ENCODE measurements around the gene PRRT1B. TPM values are rescaled to one million over a fixed set of nuclear protein-coding genes. Genes with fewer than 3 reads are reported as not detected.

PRRT1B gene
- total RNA-seq, 1 donor from 2014 or later, result not detected

DNA sequence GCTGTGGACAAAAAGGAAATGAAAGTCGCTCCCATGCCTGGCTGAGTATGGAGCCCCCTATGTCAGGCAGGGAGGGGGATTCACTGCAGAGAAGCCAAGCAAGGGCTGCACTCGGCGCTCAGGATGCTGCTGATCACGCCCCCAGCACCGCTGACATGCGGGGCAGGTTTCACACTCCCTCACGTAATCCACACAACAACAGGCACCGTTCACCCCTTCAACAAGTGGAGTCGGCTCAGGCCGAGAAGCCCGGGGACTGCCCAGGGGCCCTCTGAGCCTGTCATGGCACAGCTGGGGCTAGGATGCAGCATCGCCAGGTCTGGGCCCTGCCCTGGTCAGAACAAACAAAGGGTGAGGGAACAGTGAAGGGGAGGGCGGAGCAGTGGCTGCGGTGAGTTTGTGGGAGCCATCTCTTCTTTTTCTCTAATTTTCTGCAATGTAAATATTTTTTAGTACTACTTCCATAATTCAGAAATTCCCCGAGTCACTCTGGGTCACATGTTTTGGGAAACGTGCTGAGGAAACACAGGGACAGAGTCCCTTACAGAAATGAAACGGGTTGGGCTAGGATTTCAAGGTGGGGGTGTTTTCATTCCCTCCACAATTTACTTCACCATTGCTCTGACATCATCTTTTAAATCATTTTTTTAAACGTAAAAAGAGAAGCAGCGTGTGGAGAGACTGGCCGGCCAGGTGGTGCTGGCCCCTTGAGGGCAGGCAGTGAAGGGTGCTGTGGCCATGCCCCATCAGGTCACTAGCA lies 49.8 kb downstream of the PRRT1B start:
- no peak for DNase-seq (ENCODE audit: low read depth)

DNA sequence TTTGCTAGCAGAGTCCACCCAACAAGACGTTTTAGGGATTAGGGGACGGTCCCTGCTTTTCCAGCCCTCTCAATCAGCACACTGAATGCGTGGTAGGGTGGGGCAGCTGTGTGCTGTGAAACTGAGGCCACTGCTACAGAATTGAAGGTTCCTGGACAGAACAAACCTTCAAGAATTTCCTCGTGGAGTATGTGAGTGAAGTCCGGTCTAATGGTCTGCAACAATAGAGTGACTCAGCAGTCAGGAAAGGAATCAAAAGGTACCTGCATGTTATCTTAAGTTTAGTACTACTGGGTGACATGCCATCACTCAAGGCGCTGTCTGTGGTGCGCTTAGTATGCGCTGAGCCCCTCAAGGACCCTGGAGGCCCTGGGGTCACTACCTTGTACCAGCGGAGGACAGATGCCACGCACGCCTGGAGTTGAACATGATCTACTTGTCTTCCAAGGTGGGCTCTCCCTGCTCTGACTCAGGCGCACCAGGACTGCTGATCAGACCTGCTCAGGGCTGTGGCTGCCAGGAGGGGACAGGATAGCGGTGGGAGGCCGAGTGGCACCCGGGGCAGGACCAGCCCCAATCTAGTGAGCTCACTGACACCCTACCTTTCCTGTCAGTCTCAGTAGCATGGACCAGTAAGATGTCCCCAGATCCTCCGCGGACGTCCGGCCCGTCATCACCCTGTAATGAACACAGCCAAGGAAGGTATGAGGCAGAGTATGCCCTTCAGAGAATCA lies 50.5 kb downstream of the PRRT1B start:
- no peak for DNase-seq (ENCODE audit: low read depth)

DNA sequence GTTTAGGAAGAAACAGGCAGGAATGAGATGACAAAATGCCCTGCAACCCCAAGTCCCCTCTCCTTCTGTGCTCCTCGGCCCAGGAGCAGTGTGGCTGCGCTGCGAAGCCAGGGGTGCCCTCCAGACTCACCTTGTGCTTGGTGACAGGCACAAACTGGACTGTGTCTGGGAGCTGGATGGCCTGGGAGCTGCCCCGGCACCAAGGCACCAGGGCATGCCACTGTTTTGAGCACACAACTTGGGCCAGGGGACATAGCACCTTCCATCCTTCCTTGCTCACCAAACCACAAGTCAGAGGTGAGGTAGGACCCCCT lies 51.1 kb downstream of the PRRT1B start:
- DNase-seq (ENCODE audit: low read depth), result no peak

DNA sequence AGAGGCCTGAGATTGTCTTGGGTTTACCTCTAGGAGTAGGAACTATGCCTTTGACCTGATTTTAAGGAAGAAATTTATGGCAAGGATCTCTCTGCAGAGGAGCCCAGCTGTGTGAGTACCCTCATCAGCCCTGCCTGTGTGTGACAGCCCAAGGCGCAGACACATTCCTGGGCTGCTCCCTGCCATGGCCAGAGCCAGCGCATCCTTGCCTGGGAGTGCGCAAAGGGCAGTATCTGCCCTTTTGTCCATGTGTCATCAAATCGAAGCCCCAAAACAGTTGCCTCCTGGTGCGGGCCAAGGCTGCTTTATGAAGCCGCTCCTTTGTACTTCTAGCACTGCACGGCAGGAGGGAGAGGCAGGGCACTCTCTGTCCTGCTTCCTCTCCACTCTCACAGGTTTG lies 51.9 kb downstream of the PRRT1B start:
- no peak for DNase-seq (ENCODE audit: low read depth)

DNA sequence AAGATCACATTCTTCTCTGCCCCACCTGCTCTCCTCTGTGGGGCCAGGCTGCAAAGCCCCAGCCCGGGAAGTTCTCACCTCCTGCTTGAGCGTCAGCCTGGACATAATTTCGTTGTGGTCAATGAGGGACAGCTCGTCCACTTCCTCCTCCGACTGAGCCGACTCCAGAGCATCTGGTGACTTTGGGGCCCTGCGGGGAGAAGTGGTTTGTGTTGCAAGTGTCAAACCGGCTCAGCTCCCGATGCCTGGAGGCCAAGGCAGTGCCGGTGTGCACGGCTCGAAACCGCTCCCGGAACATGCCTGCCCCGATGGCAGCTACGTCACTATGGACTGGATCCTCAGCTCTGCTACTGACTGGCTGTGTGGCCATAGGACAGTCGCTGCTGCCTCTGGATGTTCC lies 52.8 kb downstream of the PRRT1B start:
- no peak for DNase-seq (ENCODE audit: low read depth)

DNA sequence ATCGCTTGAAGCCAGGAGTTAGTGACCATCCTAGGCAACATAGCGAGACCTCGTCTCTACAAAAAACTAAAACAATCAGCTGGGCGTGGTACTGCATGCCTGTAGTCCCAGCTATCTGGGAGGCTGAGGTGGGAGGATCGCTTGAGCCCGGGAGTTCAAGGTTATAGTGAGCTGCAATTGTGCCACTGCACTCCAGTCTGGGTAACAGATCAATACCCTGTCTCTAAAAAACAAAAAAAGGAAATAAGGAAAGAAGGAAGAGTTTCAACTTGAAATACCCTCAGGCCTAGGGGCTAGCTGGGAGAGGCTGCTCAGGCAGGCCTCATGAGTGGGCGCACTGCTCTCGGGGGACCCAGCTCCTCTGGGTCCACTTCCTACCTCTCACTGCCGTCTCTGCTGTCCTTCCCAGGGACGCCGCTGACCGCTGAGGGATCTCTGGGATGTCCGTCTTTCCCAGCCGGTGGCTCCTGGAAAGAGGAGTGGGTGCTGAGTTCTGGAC lies 56.4 kb downstream of the PRRT1B start:
- DNase-seq (ENCODE audit: low read depth), result no peak

DNA sequence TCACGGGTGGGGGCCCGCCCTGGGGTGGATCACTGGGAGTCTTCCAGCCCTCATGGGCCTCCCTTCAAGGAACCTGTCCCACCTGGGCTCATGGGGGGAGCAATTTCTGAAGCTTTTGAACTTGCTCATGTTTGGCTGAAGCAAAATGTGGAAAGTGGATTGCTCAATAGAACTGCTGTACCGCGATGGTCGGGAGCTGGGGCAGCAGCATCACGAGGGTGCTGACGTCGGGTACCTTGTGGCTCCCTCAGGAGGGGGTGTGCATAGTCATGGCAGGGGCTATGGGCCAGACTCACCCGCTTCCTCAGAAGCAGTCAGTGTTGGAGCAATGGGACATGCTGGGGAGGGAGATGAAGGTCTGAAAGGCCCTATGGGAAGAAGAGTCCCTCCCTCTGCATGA lies 57.9 kb downstream of the PRRT1B start:
- DNase-seq (ENCODE audit: low read depth), result no peak

DNA sequence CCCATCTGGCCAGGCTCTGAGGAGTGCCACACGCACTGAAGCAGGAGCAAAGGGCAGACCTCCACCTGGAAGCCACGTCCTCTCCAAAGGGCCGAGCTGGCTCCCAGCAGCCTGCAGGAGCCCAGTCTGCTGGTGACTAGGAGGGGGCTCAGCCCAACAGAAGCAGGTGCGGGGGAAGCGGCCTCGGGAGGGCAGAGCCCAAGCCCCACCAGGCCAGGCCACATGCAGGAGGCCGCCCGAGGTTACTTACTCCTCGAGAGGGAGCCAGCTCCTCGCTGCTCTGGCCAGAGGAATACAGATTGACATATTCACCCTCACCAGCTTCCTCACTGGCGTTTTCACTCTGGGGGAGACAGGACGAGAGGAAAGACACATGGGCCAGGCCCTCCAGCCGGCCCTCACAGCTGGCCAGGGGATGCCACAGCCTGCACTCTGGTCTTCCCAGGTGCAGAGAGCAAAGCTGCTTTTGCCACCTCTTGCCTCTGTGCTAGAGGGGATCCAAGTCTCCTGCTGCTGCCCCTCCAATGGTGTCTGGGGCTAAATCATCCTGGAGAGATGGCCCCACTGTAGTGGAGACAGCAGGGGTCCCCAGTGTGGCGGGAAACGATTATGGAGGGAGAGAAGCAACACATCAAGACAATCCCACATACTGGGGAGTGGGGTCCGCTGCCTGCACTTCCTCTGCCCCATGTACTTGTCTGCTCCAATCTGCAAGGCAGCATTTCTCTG lies 58.6 kb downstream of the PRRT1B start:
- DNase-seq (ENCODE audit: low read depth), result no peak

DNA sequence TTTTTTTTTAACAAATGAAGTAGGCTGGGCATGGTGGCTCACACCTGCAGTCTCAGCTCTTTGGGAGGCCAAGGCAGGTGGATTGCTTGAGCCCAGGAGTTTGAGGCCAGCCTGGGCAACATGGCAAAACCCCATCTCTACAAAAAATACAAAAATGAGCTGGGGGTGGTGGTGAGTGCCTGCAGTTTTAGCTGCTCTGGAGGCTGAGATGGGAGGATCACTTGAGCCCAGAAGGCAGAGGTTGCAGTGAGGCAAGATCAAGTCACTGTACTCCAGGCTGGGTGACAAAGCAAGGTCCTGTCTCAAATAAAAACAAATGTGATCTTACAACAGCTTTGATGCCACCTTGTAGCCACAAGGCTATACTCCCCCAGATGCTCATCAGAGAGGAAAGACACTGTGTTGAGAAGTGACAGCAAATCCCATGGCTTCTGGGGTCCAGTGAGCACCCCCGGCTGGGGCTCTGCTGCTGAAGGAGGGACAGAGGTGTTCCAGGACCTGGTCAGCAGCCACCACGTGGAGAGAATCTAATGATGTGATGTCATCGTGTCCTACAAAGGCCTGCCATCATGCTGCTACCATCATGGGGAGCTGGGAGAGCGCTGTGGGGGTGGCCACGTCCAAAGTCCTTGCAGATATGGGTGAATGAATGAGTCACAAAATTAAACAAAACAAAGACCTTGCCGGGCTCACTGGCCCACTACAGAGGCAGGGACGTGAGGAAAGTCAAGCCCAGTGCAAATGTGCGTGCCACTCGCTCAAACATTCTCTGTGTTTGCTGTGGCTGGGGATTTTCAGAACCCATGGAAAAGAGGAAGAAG lies 60.7 kb downstream of the PRRT1B start:
- DNase-seq (ENCODE audit: low read depth), result no peak

DNA sequence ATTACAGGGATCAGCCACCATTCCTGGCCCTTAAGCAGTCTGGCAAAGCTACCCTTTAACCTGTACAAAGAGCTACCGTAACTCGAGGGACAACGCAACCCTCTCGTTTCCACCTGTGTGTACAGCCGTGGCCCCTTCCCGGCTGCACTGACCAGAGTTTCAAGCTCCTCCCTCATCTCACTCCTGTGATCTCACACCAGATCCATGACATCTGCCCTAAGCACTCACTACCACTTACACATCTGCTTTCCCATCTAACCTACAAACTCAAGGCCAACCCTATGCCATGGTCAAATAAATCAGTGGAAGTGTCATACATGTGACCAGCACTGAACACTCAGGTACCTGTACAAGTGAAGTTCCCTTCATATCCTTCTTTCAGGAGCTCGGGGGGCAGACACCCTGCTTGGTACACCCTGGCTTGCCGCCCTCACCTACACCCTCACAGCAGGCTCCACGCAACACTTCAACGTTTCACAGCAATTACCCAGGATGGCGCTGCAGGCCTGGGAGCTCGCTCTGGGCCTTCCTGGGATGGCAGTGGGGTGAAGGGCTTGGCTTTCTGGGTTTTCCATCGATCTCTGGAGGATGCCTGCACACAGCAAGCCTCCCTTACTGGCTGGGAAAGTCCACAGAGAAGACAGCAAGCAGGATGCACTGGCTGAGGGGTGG lies 61.7 kb downstream of the PRRT1B start:
- DNase-seq (ENCODE audit: low read depth), result no peak

DNA sequence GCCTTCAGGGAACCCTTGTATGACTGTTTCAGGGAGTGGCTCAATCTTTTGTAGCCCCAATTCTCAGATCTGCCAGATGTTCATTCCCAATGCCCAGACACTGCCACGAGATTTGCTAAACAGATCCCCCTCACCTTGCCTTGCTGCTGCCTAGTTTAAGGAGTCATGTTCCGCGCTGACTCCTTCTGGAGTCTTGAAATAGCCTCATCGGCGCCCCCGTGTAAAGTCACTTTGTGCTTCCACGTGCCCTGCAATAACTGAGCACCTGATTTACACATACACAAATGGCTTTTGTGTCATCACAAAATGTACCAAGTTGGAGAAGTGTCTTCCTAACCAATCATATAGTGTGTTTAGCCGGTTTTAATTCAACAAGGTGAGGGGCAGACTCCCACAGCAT lies 62.3 kb downstream of the PRRT1B start:
- no peak for DNase-seq (ENCODE audit: low read depth)

DNA sequence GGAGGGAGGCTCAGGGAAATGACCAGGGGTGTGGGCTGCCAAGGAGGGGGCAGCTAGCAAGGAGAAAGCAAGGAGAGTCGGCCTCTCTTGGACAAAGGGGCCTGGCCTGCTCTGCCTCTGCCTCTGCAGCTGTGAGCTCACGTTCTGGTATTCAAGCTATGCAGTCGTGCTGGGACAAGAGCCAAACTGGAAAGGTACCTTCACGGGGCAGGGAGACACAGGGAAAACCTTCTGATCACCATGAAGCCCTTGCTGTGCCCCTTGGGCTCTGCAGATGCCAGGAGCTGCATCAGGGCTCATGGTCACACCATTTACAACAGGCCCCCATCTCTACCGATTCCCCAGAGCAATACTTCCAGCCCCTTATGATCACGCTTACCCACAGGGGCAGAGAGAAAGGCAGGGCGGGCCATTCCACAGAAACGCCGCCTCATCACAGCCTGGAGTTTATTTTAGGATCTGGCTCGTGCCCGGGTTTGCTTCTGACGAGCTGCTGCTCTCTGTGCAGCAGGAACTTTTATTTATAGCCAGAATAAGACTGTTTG lies 63.2 kb downstream of the PRRT1B start:
- DNase-seq (ENCODE audit: low read depth), result peak; percentile 92

Other genes starting within 250 kb of the PRRT1B start
- gene PRRC2B, start 151.4 kb upstream of the PRRT1B start, total RNA-seq, result 83.5 and 84.8 TPM in 2 replicates
- gene POMT1, start 42.6 kb upstream of the PRRT1B start, total RNA-seq, result 39.0 and 47.5 TPM in 2 replicates
- gene UCK1, start 14.3 kb upstream of the PRRT1B start, total RNA-seq, result 25.9 and 26.5 TPM in 2 replicates
- gene RAPGEF1, start 194.6 kb downstream of the PRRT1B start, total RNA-seq, result 274 and 290 TPM in 2 replicates

Measured in myocyte (in vitro differentiated cells).